HEK293 (cell line): ENCODE data around the gene KLHL5.

ENCODE experiments used
- CTCF ChIA-PET: fragments of 350-600 bp; formaldehyde crosslinking; extraction: SDS; loops from one replicate; lab custom pipeline; 2021; ENCODE audit warnings: antibody characterized with exemption; lab: Yijun Ruan, JAX
- POLR2A ChIA-PET: fragments of 300-600 bp; formaldehyde crosslinking; extraction: SDS; loops from one replicate; lab custom pipeline; 2020; ENCODE audit warnings: antibody characterized with exemption, inconsistent platforms; lab: Yijun Ruan, JAX
- H3K27ac ChIP-seq: fragments of 200-500 bp; sonication (Bioruptor generic); 2 replicates; pipeline ENCODE4 v1.5.1; 2014; ENCODE audit warnings: low read depth, low read length, control low read depth, inconsistent platforms; ENCODE audit errors: extremely low read depth
- H3K36me3 ChIP-seq, 2 experiments: fragments of 200-500 bp in 1 of 2; sonication (Bioruptor generic) in 1 of 2; 1 replicate in 1 of 2; 2 replicates in 1 of 2; pipeline ENCODE4 v1.5.1; 2014 to 2017; ENCODE audit warnings: inconsistent platforms in 2 of 2, low read length in 2 of 2; ENCODE audit not compliant: control insufficient read depth in 2 of 2, insufficient read depth in 1 of 2
- H3K4me1 ChIP-seq: fragments of 200-500 bp; sonication (Bioruptor generic); 2 replicates; pipeline ENCODE4 v1.5.1; 2014; ENCODE audit warnings: mild to moderate bottlenecking, low read length, inconsistent platforms; ENCODE audit not compliant: control insufficient read depth, insufficient read depth
- H3K4me3 ChIP-seq: 2 replicates; pipeline ENCODE4 v1.5.1; 2011; ENCODE audit warnings: low read depth, mild to moderate bottlenecking, control low read depth, low read length, moderate library complexity
- H3K9me3 ChIP-seq: fragments of 200-500 bp; sonication (Bioruptor generic); 2 replicates; pipeline ENCODE4 v1.5.1; 2014; ENCODE audit warnings: low read depth, low read length, inconsistent platforms; ENCODE audit not compliant: control insufficient read depth, insufficient read depth
- GLI4 ChIP-seq: fragments of 450-650 bp; formaldehyde crosslinking; IDR thresholded peaks from 2 replicates; pipeline ENCODE4 v1.5.1; 2016; ENCODE audit warnings: missing biosample characterization, missing genetic modification characterization
- MYNN ChIP-seq: fragments of 450-650 bp; formaldehyde crosslinking; IDR thresholded peaks from 2 replicates; pipeline ENCODE4 v1.5.1; 2016; ENCODE audit warnings: missing biosample characterization, missing genetic modification characterization, borderline replicate concordance
- OSR2 ChIP-seq: fragments of 450-650 bp; formaldehyde crosslinking; IDR thresholded peaks from 2 replicates; pipeline ENCODE4 v1.5.1; 2016; ENCODE audit warnings: missing biosample characterization, missing genetic modification characterization
- OVOL3 ChIP-seq: fragments of 450-650 bp; formaldehyde crosslinking; IDR thresholded peaks from 2 replicates; pipeline ENCODE4 v1.5.1; 2016; ENCODE audit warnings: missing biosample characterization, missing genetic modification characterization
- SALL2 ChIP-seq: fragments of 450-650 bp; formaldehyde crosslinking; IDR thresholded peaks from 2 replicates; pipeline ENCODE4 v1.5.0; 2017; ENCODE audit warnings: missing biosample characterization, mild to moderate bottlenecking, missing genetic modification characterization, borderline replicate concordance
- SP3 ChIP-seq: fragments of 450-650 bp; formaldehyde crosslinking; IDR thresholded peaks from 2 replicates; pipeline ENCODE4 v1.5.1; 2016; ENCODE audit warnings: missing biosample characterization, missing genetic modification characterization
- ZBTB21 ChIP-seq: fragments of 450-650 bp; formaldehyde crosslinking; IDR thresholded peaks from 2 replicates; pipeline ENCODE4 v1.5.1; 2017; ENCODE audit warnings: missing biosample characterization, missing genetic modification characterization
- ZNF114 ChIP-seq: fragments of 450-650 bp; formaldehyde crosslinking; IDR thresholded peaks from 2 replicates; pipeline ENCODE4 v1.5.0; 2017; ENCODE audit warnings: missing biosample characterization, missing genetic modification characterization
- ZNF19 ChIP-seq: fragments of 450-650 bp; formaldehyde crosslinking; IDR thresholded peaks from 2 replicates; pipeline ENCODE4; 2016; ENCODE audit warnings: missing biosample characterization, missing genetic modification characterization, low read depth
- ZNF2 ChIP-seq: fragments of 450-650 bp; formaldehyde crosslinking; IDR thresholded peaks from 2 replicates; pipeline ENCODE4 v1.5.1; 2016; ENCODE audit warnings: missing biosample characterization, missing genetic modification characterization
- ZNF292 ChIP-seq: fragments of 450-650 bp; formaldehyde crosslinking; IDR thresholded peaks from 2 replicates; pipeline ENCODE4 v1.5.1; 2016; ENCODE audit warnings: low read depth, missing biosample characterization, missing genetic modification characterization, borderline replicate concordance
- ZNF473 ChIP-seq: fragments of 450-650 bp; formaldehyde crosslinking; IDR thresholded peaks from 2 replicates; pipeline ENCODE4 v1.5.1; 2017; ENCODE audit warnings: missing biosample characterization, missing genetic modification characterization
- ZNF501 ChIP-seq: fragments of 450-650 bp; formaldehyde crosslinking; IDR thresholded peaks from 2 replicates; pipeline ENCODE4 v1.5.1; 2016; ENCODE audit warnings: missing biosample characterization, missing genetic modification characterization
- ZNF521 ChIP-seq: fragments of 450-650 bp; formaldehyde crosslinking; IDR thresholded peaks from 2 replicates; pipeline ENCODE4 v1.5.1; 2017; ENCODE audit warnings: missing biosample characterization, mild to moderate bottlenecking, missing genetic modification characterization
- ZNF670 ChIP-seq: fragments of 450-650 bp; formaldehyde crosslinking; IDR thresholded peaks from 2 replicates; pipeline ENCODE4 v1.5.1; 2016; ENCODE audit warnings: missing biosample characterization, missing genetic modification characterization, low read depth
- TF ChIP-seq, protein P1 (sequence below): fragments of 450-650 bp; formaldehyde crosslinking; conservative IDR thresholded peaks from 2 replicates; pipeline ENCODE4 v1.5.1; 2016; ENCODE audit warnings: low read depth, missing biosample characterization, missing genetic modification characterization
- TF ChIP-seq, protein P2 (sequence below): fragments of 450-650 bp; formaldehyde crosslinking; IDR thresholded peaks from 2 replicates; pipeline ENCODE4 v1.5.1; 2016; ENCODE audit warnings: missing biosample characterization, missing genetic modification characterization
- TF ChIP-seq, protein P3 (sequence below): fragments of 450-650 bp; formaldehyde crosslinking; IDR thresholded peaks from 2 replicates; pipeline ENCODE4 v1.5.1; 2016; ENCODE audit warnings: missing biosample characterization, missing genetic modification characterization, borderline replicate concordance
- TF ChIP-seq, protein P4 (sequence below): fragments of 450-650 bp; formaldehyde crosslinking; IDR thresholded peaks from 2 replicates; pipeline ENCODE4 v1.5.1; 2017; ENCODE audit warnings: missing biosample characterization, missing genetic modification characterization

KLHL5 gene

DNA sequence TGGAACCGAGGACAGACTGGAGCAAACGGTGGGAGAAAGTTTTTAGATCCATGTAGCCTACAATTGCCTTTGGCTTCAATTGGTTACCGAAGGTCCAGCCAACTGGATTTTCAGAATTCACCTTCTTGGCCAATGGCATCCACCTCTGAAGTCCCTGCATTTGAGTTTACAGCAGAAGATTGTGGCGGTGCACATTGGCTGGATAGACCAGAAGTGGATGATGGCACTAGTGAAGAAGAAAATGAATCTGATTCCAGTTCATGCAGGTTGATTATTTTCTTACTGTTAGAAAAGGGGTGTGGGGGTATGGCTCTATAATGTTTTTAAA, 702 bp downstream of the KLHL5 start (continued):
- TF ChIP-seq OSR2 (tag by site-specific recombination) (no peak), ZNF114 (tag by site-specific recombination) (no peak), OVOL3 (tag by site-specific recombination) (no peak), SALL2 (tag by site-specific recombination) (no peak)

DNA sequence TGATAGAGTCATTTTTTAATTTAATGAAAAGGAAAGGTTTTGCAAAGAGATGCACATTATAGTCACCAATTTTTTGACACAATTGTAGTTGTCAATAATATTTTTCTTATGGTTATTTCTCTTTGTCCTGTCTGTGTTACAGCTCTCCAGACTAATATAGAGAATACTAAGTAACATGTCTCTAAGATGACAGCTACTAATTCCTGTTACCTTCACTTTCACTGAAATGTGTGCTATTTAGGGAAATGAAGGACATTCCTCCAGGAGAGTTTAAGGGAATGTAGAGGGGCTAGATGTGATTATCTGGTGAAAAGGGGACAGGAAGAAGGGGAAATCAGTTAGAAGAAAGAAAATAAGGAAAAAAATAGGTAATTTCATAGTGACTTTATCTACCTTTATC, 1.4 kb downstream of the KLHL5 start:
- H3K36me3 ChIP-seq = no peaks in the 10 kb centered on the region
- POLR2A ChIA-PET = no interaction called here
- TF ChIP-seq, protein P1, sequence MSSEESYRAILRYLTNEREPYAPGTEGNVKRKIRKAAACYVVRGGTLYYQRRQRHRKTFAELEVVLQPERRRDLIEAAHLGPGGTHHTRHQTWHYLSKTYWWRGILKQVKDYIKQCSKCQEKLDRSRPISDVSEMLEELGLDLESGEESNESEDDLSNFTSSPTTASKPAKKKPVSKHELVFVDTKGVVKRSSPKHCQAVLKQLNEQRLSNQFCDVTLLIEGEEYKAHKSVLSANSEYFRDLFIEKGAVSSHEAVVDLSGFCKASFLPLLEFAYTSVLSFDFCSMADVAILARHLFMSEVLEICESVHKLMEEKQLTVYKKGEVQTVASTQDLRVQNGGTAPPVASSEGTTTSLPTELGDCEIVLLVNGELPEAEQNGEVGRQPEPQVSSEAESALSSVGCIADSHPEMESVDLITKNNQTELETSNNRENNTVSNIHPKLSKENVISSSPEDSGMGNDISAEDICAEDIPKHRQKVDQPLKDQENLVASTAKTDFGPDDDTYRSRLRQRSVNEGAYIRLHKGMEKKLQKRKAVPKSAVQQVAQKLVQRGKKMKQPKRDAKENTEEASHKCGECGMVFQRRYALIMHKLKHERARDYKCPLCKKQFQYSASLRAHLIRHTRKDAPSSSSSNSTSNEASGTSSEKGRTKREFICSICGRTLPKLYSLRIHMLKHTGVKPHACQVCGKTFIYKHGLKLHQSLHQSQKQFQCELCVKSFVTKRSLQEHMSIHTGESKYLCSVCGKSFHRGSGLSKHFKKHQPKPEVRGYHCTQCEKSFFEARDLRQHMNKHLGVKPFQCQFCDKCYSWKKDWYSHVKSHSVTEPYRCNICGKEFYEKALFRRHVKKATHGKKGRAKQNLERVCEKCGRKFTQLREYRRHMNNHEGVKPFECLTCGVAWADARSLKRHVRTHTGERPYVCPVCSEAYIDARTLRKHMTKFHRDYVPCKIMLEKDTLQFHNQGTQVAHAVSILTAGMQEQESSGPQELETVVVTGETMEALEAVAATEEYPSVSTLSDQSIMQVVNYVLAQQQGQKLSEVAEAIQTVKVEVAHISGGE = no peak
- no peak for TF ChIP-seq ZNF670
- TF ChIP-seq ZNF19 (tag by site-specific recombination) = no peak
- TF ChIP-seq SP3 (tag by site-specific recombination) = no peak
- TF ChIP-seq ZBTB21 (tag by site-specific recombination) = no peak
- TF ChIP-seq MYNN (tag by site-specific recombination) = no peak
- TF ChIP-seq ZNF292 (tag by site-specific recombination) = no peak
- TF ChIP-seq, protein P2, sequence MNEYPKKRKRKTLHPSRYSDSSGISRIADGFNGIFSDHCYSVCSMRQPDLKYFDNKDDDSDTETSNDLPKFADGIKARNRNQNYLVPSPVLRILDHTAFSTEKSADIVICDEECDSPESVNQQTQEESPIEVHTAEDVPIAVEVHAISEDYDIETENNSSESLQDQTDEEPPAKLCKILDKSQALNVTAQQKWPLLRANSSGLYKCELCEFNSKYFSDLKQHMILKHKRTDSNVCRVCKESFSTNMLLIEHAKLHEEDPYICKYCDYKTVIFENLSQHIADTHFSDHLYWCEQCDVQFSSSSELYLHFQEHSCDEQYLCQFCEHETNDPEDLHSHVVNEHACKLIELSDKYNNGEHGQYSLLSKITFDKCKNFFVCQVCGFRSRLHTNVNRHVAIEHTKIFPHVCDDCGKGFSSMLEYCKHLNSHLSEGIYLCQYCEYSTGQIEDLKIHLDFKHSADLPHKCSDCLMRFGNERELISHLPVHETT (tag by site-specific recombination) = no peak
- TF ChIP-seq, protein P3, sequence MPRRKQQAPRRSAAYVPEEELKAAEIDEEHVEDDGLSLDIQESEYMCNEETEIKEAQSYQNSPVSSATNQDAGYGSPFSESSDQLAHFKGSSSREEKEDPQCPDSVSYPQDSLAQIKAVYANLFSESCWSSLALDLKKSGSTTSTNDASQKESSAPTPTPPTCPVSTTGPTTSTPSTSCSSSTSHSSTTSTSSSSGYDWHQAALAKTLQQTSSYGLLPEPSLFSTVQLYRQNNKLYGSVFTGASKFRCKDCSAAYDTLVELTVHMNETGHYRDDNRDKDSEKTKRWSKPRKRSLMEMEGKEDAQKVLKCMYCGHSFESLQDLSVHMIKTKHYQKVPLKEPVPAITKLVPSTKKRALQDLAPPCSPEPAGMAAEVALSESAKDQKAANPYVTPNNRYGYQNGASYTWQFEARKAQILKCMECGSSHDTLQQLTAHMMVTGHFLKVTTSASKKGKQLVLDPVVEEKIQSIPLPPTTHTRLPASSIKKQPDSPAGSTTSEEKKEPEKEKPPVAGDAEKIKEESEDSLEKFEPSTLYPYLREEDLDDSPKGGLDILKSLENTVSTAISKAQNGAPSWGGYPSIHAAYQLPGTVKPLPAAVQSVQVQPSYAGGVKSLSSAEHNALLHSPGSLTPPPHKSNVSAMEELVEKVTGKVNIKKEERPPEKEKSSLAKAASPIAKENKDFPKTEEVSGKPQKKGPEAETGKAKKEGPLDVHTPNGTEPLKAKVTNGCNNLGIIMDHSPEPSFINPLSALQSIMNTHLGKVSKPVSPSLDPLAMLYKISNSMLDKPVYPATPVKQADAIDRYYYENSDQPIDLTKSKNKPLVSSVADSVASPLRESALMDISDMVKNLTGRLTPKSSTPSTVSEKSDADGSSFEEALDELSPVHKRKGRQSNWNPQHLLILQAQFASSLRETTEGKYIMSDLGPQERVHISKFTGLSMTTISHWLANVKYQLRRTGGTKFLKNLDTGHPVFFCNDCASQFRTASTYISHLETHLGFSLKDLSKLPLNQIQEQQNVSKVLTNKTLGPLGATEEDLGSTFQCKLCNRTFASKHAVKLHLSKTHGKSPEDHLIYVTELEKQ (tag by site-specific recombination) = no peak
- no peak for TF ChIP-seq ZNF501 (tag by site-specific recombination)
- TF ChIP-seq, protein P4, sequence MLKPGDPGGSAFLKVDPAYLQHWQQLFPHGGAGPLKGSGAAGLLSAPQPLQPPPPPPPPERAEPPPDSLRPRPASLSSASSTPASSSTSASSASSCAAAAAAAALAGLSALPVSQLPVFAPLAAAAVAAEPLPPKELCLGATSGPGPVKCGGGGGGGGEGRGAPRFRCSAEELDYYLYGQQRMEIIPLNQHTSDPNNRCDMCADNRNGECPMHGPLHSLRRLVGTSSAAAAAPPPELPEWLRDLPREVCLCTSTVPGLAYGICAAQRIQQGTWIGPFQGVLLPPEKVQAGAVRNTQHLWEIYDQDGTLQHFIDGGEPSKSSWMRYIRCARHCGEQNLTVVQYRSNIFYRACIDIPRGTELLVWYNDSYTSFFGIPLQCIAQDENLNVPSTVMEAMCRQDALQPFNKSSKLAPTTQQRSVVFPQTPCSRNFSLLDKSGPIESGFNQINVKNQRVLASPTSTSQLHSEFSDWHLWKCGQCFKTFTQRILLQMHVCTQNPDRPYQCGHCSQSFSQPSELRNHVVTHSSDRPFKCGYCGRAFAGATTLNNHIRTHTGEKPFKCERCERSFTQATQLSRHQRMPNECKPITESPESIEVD (tag by site-specific recombination) = no peak
- TF ChIP-seq GLI4 (tag by site-specific recombination) = no peak
- TF ChIP-seq ZNF521 (tag by site-specific recombination) = no peak
- no peak for TF ChIP-seq ZNF473 (tag by site-specific recombination)
- TF ChIP-seq ZNF2 = no peak
- TF ChIP-seq, all 188 proteins: peak for 0
- CTCF ChIA-PET = interaction anchor here (0.5 to 0.7 kb wide), 2 partner anchors 303 to 540 kb away, joined by 4 to 5 read pairs; no protein-coding TSS in a partner anchor
- Histone ChIP-seq H3K4me1 (no peaks in the 10 kb centered on the region), H3K9me3 (no peaks in the 10 kb centered on the region), H3K27ac (no peak overlapping the region), H3K4me3 (no peak overlapping the region)
